Fibroblast of pulmonary artery (primary cell): Measurements from ENCODE around the gene PLXNA4.

ENCODE experiments used
- DNase-seq: peaks from one replicate; pipeline ENCODE4 v3.0.0-alpha.2; 2010; ENCODE audit warnings: low read depth
- H3K4me3 ChIP-seq: replicated peaks from 2 replicates; pipeline ENCODE4 v1.5.1; 2011; ENCODE audit warnings: low read depth, mild to moderate bottlenecking, control low read depth, low read length, moderate library complexity
- TF ChIP-seq, protein P1 (sequence below): IDR thresholded peaks from 2 replicates; pipeline ENCODE4 v1.5.1; 2011; ENCODE audit warnings: mild to moderate bottlenecking, control low read depth, low read length, inconsistent platforms; ENCODE audit errors: missing control alignments

Gene PLXNA4

GRCh38 chr7:132161533-132161915 lies 414.7 kb downstream of the PLXNA4 start:
- no peak for DNase-seq
- no peak overlapping the region for H3K4me3 ChIP-seq
- TF ChIP-seq, protein P1, sequence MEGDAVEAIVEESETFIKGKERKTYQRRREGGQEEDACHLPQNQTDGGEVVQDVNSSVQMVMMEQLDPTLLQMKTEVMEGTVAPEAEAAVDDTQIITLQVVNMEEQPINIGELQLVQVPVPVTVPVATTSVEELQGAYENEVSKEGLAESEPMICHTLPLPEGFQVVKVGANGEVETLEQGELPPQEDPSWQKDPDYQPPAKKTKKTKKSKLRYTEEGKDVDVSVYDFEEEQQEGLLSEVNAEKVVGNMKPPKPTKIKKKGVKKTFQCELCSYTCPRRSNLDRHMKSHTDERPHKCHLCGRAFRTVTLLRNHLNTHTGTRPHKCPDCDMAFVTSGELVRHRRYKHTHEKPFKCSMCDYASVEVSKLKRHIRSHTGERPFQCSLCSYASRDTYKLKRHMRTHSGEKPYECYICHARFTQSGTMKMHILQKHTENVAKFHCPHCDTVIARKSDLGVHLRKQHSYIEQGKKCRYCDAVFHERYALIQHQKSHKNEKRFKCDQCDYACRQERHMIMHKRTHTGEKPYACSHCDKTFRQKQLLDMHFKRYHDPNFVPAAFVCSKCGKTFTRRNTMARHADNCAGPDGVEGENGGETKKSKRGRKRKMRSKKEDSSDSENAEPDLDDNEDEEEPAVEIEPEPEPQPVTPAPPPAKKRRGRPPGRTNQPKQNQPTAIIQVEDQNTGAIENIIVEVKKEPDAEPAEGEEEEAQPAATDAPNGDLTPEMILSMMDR = no peak

GRCh38 chr7:132160611-132161532 lies 415.4 kb downstream of the PLXNA4 start:
- TF ChIP-seq, protein P1 = no peak
- peak; percentile 5 for DNase-seq
- H3K4me3 ChIP-seq = no peak overlapping the region

GRCh38 chr7:132158841-132159240 lies 417.4 kb downstream of the PLXNA4 start:
- H3K4me3 ChIP-seq = no peak overlapping the region
- DNase-seq = no peak
- TF ChIP-seq, protein P1 = no peak

GRCh38 chr7:132158166-132158565 lies 418.1 kb downstream of the PLXNA4 start:
- H3K4me3 ChIP-seq = no peak overlapping the region
- TF ChIP-seq, protein P1 = no peak
- DNase-seq = no peak

DNA sequence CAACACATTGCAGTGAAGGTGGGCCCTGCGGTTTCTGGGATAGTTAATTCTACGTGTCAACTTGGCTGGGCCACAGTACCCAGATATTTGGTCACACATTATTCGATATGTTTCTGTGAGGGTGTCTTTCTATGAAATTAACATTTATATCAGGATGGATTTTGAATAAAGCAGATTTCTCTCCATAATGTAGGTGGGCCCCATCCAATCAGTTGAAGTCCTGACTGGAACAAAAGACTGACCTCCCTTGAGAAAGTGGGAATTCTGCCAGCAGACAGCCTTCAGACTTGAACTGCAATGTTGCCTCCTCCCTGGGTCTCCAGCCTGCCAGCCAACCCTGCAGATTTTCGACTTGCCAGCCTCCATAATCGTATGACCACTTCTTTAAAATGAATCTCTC lies 420.6 kb downstream of the PLXNA4 start:
- TF ChIP-seq, protein P1 = no peak
- no peak overlapping the region for H3K4me3 ChIP-seq
- no peak for DNase-seq

- TF ChIP-seq, protein P1 = no peak
- no peak overlapping the region for H3K4me3 ChIP-seq
These were observed 421.4 kb downstream of the PLXNA4 start for GRCh38 chr7:132154695-132155471.

More at GRCh38 chr7:132154695-132155471, 421.4 kb downstream of the PLXNA4 start:
- DNase-seq = no peak
